NOMO-1 (cell line): Measurements from ENCODE around the gene HDHD5.

Experiments used
- DNase-seq, 2 experiments: peaks; one replicate each; lab custom pipeline; 2025; ENCODE audit not compliant: unreplicated experiment in 2 of 2; lab: John Stamatoyannopoulos, UW

HDHD5 gene

GRCh38 chr22:17108256-17109112 lies 50.6 kb downstream of the HDHD5 start:
- no peak for DNase-seq

GRCh38 chr22:17107547-17107810 lies 51.6 kb downstream of the HDHD5 start:
- no peak for DNase-seq

- peak; percentile 89 to 99 for DNase-seq
These were observed 52.1 kb downstream of the HDHD5 start for GRCh38 chr22:17106785-17107546.

GRCh38 chr22:17106161-17106784 lies 52.8 kb downstream of the HDHD5 start:
- DNase-seq, result peak; percentile 71 to 76

- DNase-seq, result no peak
These were observed 53.6 kb downstream of the HDHD5 start for GRCh38 chr22:17105143-17106129.

- no peak for DNase-seq
These were observed 54.6 kb downstream of the HDHD5 start for GRCh38 chr22:17104336-17104935.

- DNase-seq, result no peak
These were observed 55.7 kb downstream of the HDHD5 start for GRCh38 chr22:17103351-17103750.

- DNase-seq, result peak; percentile 38 to 46
These were observed 56.8 kb downstream of the HDHD5 start for GRCh38 chr22:17102297-17102667.

- DNase-seq, result no peak
These were observed 57.4 kb downstream of the HDHD5 start for GRCh38 chr22:17101475-17102296.

- no peak for DNase-seq
These were observed 58.5 kb downstream of the HDHD5 start for GRCh38 chr22:17100621-17101020.

GRCh38 chr22:17098379-17098819 lies 60.7 kb downstream of the HDHD5 start:
- peak; percentile 97 to 100 for DNase-seq

- DNase-seq, result no peak
These were observed 61.4 kb downstream of the HDHD5 start for GRCh38 chr22:17097701-17098100.

GRCh38 chr22:17097062-17097461 lies 62.0 kb downstream of the HDHD5 start:
- peak in 1 of 2 experiments; percentile 13 for DNase-seq

- DNase-seq, result no peak
These were observed 63.0 kb downstream of the HDHD5 start for GRCh38 chr22:17096071-17096470.

GRCh38 chr22:17095538-17095937 lies 63.5 kb downstream of the HDHD5 start:
- DNase-seq, result no peak

GRCh38 chr22:17093081-17093480 lies 66.0 kb downstream of the HDHD5 start:
- DNase-seq, result no peak

GRCh38 chr22:17091851-17092250 lies 67.2 kb downstream of the HDHD5 start:
- no peak for DNase-seq

GRCh38 chr22:17090550-17090949 lies 68.5 kb downstream of the HDHD5 start:
- no peak for DNase-seq
